AG04450 (cell line): Measurements from ENCODE around the gene GAB1. TPM values are rescaled to one million over a fixed set of nuclear protein-coding genes. Genes with fewer than 3 reads are reported as not detected.

Experiments used
- CTCF ChIA-PET: fragments of 300-600, 350-600 bp; formaldehyde crosslinking; extraction: SDS; loops from one replicate; lab custom pipeline; 2022; ENCODE audit warnings: antibody characterized with exemption, inconsistent platforms; lab: Charles Lee
- POLR2A ChIA-PET: fragments of 350-600 bp; formaldehyde crosslinking; extraction: SDS; loops from one replicate; lab custom pipeline; 2021; ENCODE audit warnings: antibody characterized with exemption, inconsistent platforms; lab: Yijun Ruan, JAX
- DNase-seq: peaks from one replicate; pipeline ENCODE4 v3.0.0-alpha.2; 2011; ENCODE audit warnings: low read depth, low spot score
- H3K27ac ChIP-seq: one replicate; pipeline ENCODE4 v1.5.1; 2012; ENCODE audit warnings: low read depth, low read length, control low read depth
- H3K27me3 ChIP-seq: one replicate; pipeline ENCODE4 v1.6.0; 2012; ENCODE audit warnings: low read length; ENCODE audit not compliant: control insufficient read depth, insufficient read depth
- H3K4me3 ChIP-seq: 2 replicates; pipeline ENCODE4 v1.5.1; 2011; ENCODE audit warnings: mild to moderate bottlenecking, low read depth, low read length, control low read depth
- H3K9me3 ChIP-seq: 2 replicates; pipeline ENCODE4 v1.5.1; 2012; ENCODE audit warnings: low read length; ENCODE audit not compliant: control insufficient read depth, insufficient read depth
- polyA plus RNA-seq: library from polyadenylated mRNA; depleted of rRNA; stranded (reverse); fragments of >200 nt; gene quantifications from 2 replicates; pipeline ENCODE4 v1.2.3, GENCODE V29; 2011
- TF ChIP-seq, protein P1 (sequence below): IDR thresholded peaks from 2 replicates; pipeline ENCODE4 v1.5.1; 2011; ENCODE audit warnings: low read depth, low read length, control low read depth, inconsistent platforms

The GAB1 gene
- polyA plus RNA-seq, 1 experiment = 13.8 TPM

DNA sequence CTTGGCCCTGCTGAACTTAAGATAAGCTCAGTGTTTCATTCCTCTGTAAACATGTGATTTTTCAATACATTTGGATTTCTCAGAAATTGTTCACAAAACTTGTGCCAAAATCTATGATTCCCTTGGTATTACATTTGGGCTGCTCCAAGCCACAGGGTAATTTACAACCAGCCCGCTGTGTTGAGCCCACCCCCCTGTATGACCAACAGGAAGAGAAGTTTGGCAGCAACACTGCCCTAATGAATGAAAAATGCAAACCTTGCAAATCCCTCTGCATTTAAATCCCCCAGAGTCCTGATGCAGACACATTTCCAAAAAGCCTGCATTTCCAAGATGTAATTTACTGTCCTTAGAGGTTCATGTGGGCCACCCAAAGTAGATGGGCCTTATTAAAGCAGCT, 34.1 kb upstream of the GAB1 start:
- POLR2A ChIA-PET = no interaction called here

GRCh38 chr4:143306788-143307187, 29.9 kb upstream of the GAB1 start:
- POLR2A ChIA-PET = no interaction called here
- H3K27me3 ChIP-seq = peaks cover 4% of the 10 kb centered on the region
- no peak overlapping the region for H3K4me3 ChIP-seq
- CTCF ChIA-PET = no interaction called here
- TF ChIP-seq, protein P1, sequence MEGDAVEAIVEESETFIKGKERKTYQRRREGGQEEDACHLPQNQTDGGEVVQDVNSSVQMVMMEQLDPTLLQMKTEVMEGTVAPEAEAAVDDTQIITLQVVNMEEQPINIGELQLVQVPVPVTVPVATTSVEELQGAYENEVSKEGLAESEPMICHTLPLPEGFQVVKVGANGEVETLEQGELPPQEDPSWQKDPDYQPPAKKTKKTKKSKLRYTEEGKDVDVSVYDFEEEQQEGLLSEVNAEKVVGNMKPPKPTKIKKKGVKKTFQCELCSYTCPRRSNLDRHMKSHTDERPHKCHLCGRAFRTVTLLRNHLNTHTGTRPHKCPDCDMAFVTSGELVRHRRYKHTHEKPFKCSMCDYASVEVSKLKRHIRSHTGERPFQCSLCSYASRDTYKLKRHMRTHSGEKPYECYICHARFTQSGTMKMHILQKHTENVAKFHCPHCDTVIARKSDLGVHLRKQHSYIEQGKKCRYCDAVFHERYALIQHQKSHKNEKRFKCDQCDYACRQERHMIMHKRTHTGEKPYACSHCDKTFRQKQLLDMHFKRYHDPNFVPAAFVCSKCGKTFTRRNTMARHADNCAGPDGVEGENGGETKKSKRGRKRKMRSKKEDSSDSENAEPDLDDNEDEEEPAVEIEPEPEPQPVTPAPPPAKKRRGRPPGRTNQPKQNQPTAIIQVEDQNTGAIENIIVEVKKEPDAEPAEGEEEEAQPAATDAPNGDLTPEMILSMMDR = no peak
- H3K27ac ChIP-seq = no peak overlapping the region
- H3K9me3 ChIP-seq = no peaks in the 10 kb centered on the region
- no peak for DNase-seq

More for the DNA sequence above, 34.1 kb upstream of the GAB1 start:
- Histone ChIP-seq H3K27me3 (no peaks in the 10 kb centered on the region), H3K4me3 (no peak overlapping the region), H3K9me3 (no peaks in the 10 kb centered on the region), H3K27ac (no peak overlapping the region)
- DNase-seq = no peak
- CTCF ChIA-PET = interaction anchor here (0.6 kb wide), 1 partner anchor 214 kb away, joined by 4 read pairs; no protein-coding TSS in a partner anchor
- TF ChIP-seq, protein P1 = no peak

- H3K9me3 ChIP-seq = no peaks in the 10 kb centered on the region
- ChIA-PET CTCF (no interaction called here), POLR2A (no interaction called here)
- H3K27me3 ChIP-seq = peaks cover 4% of the 10 kb centered on the region
- DNase-seq = no peak
- no peak overlapping the region for H3K27ac ChIP-seq
- H3K4me3 ChIP-seq = no peak overlapping the region
- TF ChIP-seq, protein P1 = no peak
Measured at GRCh38 chr4:143307531-143307930, 29.1 kb upstream of the GAB1 start.

- POLR2A ChIA-PET = no interaction called here
Measured at GRCh38 chr4:143308377-143308776, 28.3 kb upstream of the GAB1 start.

GRCh38 chr4:143311924-143312323, 24.8 kb upstream of the GAB1 start:
- Histone ChIP-seq H3K4me3 (no peak overlapping the region), H3K27me3 (peaks cover 4% of the 10 kb centered on the region), H3K9me3 (no peaks in the 10 kb centered on the region), H3K27ac (no peak overlapping the region)
- TF ChIP-seq, protein P1 = no peak
- DNase-seq = no peak
- CTCF ChIA-PET = no interaction called here
- POLR2A ChIA-PET = no interaction called here

More at GRCh38 chr4:143308377-143308776, 28.3 kb upstream of the GAB1 start:
- CTCF ChIA-PET = no interaction called here
- H3K27me3 ChIP-seq = peaks cover 4% of the 10 kb centered on the region
- no peak for DNase-seq
- TF ChIP-seq, protein P1 = no peak
- H3K4me3 ChIP-seq = no peak overlapping the region
- H3K9me3 ChIP-seq = no peaks in the 10 kb centered on the region
- H3K27ac ChIP-seq = no peak overlapping the region
